ENCODE results near the gene PCGF1. TPM values are rescaled to one million over a fixed set of nuclear protein-coding genes. Genes with fewer than 3 reads are reported as not detected.

The PCGF1 gene
- total RNA-seq = 46.6 TPM

GRCh38 chr2:74507145-74507925 is at the start of gene PCGF1:
Gene PCGF1 (minus strand): TSS chr2:74507695. CDS start chr2:74507668, 27 bp downstream.
- DNase-seq (ENCODE audit: low spot score) = peak; percentile 99

- DNase-seq (ENCODE audit: low spot score) = no peak
These were observed 49.4 kb upstream of the PCGF1 start for GRCh38 chr2:74556831-74557370.

GRCh38 chr2:74556159-74556558 is 48.7 kb upstream of the PCGF1 start:
- no peak for DNase-seq (ENCODE audit: low spot score)

- DNase-seq (ENCODE audit: low spot score) = no peak
These were observed 48.2 kb upstream of the PCGF1 start for GRCh38 chr2:74555610-74556103.

- DNase-seq (ENCODE audit: low spot score) = peak; percentile 67
These were observed 47.5 kb upstream of the PCGF1 start for GRCh38 chr2:74554820-74555531.

GRCh38 chr2:74553892-74554819 is 46.7 kb upstream of the PCGF1 start, which contains the start of the genes DOK1 and LOXL3:
Gene DOK1 (plus strand): TSS chr2:74554720. CDS start chr2:74554755, 35 bp downstream.
Gene LOXL3 (minus strand): TSS chr2:74553942. CDS start chr2:74552634, 1,308 bp downstream.
- DNase-seq (ENCODE audit: low spot score) = peak; percentile 87

GRCh38 chr2:74552914-74553811 is 45.7 kb upstream of the PCGF1 start:
- DNase-seq (ENCODE audit: low spot score) = no peak

GRCh38 chr2:74551942-74552913 is 44.7 kb upstream of the PCGF1 start:
- DNase-seq (ENCODE audit: low spot score) = no peak

- no peak for DNase-seq (ENCODE audit: low spot score)
These were observed 44.0 kb upstream of the PCGF1 start for GRCh38 chr2:74551530-74551929.

GRCh38 chr2:74550231-74550630 is 42.7 kb upstream of the PCGF1 start:
- DNase-seq (ENCODE audit: low spot score) = no peak

GRCh38 chr2:74548900-74549826 is 41.7 kb upstream of the PCGF1 start:
- peak; percentile 67 for DNase-seq (ENCODE audit: low spot score)

GRCh38 chr2:74548285-74548899 is 40.9 kb upstream of the PCGF1 start:
- no peak for DNase-seq (ENCODE audit: low spot score)

GRCh38 chr2:74546004-74546403 is 38.5 kb upstream of the PCGF1 start:
- no peak for DNase-seq (ENCODE audit: low spot score)

GRCh38 chr2:74544634-74545033 is 37.1 kb upstream of the PCGF1 start:
- no peak for DNase-seq (ENCODE audit: low spot score)

GRCh38 chr2:74542978-74543377 is 35.5 kb upstream of the PCGF1 start:
- no peak for DNase-seq (ENCODE audit: low spot score)

- DNase-seq (ENCODE audit: low spot score) = no peak
These were observed 32.8 kb upstream of the PCGF1 start for GRCh38 chr2:74540291-74540690.

- DNase-seq (ENCODE audit: low spot score) = no peak
These were observed 31.4 kb upstream of the PCGF1 start for GRCh38 chr2:74538881-74539339.
